Measurements from ENCODE around the gene MXRA7.
"Not testable (repeated sequence)": the region's sequence is repeated elsewhere in the genome, so short reads cannot be mapped to it uniquely, and the experiment has no call there.

MXRA7 gene

GRCh38 chr17:76740329-76741118 is 29.8 kb upstream of the MXRA7 start:
- in situ Hi-C loops (cut with HindIII; ENCODE audit: low pct_unique_long_range_greater_than_20kb, low sequenced_read_pairs), result no loop called here
- no peak for TF ChIP-seq JUND (IDR thresholded peaks at IDR 0.05; ENCODE audit: low read depth)
- DNase-seq (ENCODE audit: low read depth in 1 of 2, low spot score in 1 of 2), result no peak

- DNase-seq (ENCODE audit: low read depth in 1 of 2, low spot score in 1 of 2); in situ Hi-C loops (cut with HindIII; ENCODE audit: low pct_unique_long_range_greater_than_20kb, low sequenced_read_pairs): not testable (repeated sequence)
Observed at GRCh38 chr17:76739568-76740115, 28.9 kb upstream of the MXRA7 start.

- in situ Hi-C loops (cut with HindIII; ENCODE audit: low pct_unique_long_range_greater_than_20kb, low sequenced_read_pairs), result no loop called here
- no peak for TF ChIP-seq JUND (IDR thresholded peaks at IDR 0.05; ENCODE audit: low read depth)
- no peak for DNase-seq (ENCODE audit: low read depth in 1 of 2, low spot score in 1 of 2)
Observed at GRCh38 chr17:76738468-76738850, 27.7 kb upstream of the MXRA7 start.

GRCh38 chr17:76737676-76738467 is 27.1 kb upstream of the MXRA7 start, which contains the start of gene MFSD11:
Gene MFSD11, plus strand, starts transcription at chr17:76738119. Its CDS starts 234 bp downstream, at chr17:76738353.
- in situ Hi-C loops (cut with HindIII; ENCODE audit: low pct_unique_long_range_greater_than_20kb, low sequenced_read_pairs), result no loop called here
- TF ChIP-seq JUND (IDR thresholded peaks at IDR 0.05; ENCODE audit: low read depth), result 0 out of 2 replicates have a peak, but pooled peaks have one; percentile 12
- DNase-seq (ENCODE audit: low read depth in 1 of 2, low spot score in 1 of 2), result peak; percentile 94 to 95

- peak; percentile 96 to 100 for DNase-seq (ENCODE audit: low read depth in 1 of 2, low spot score in 1 of 2)
- in situ Hi-C loops (cut with HindIII; ENCODE audit: low pct_unique_long_range_greater_than_20kb, low sequenced_read_pairs), result no loop called here
- 0 out of 2 replicates have a peak, but pooled peaks have one; percentile 14 for TF ChIP-seq JUND (IDR thresholded peaks at IDR 0.05; ENCODE audit: low read depth)
Observed at GRCh38 chr17:76737082-76737675, 26.4 kb upstream of the MXRA7 start, which contains the start of gene SRSF2. Gene SRSF2, minus strand, starts transcription at chr17:76737331. Its CDS starts 171 bp downstream, at chr17:76737160.

- TF ChIP-seq JUND (IDR thresholded peaks at IDR 0.05; ENCODE audit: low read depth), result no peak
- DNase-seq (ENCODE audit: low read depth in 1 of 2, low spot score in 1 of 2), result peak; percentile 45 to 79
- in situ Hi-C loops (cut with HindIII; ENCODE audit: low pct_unique_long_range_greater_than_20kb, low sequenced_read_pairs), result no loop called here
Observed at GRCh38 chr17:76736349-76737081, 25.8 kb upstream of the MXRA7 start.

GRCh38 chr17:76735586-76736348 is 25.0 kb upstream of the MXRA7 start:
- in situ Hi-C loops (cut with HindIII; ENCODE audit: low pct_unique_long_range_greater_than_20kb, low sequenced_read_pairs), result no loop called here
- no peak for DNase-seq (ENCODE audit: low read depth in 1 of 2, low spot score in 1 of 2)
- TF ChIP-seq JUND (IDR thresholded peaks at IDR 0.05; ENCODE audit: low read depth), result no peak

GRCh38 chr17:76735006-76735405 is 24.2 kb upstream of the MXRA7 start:
- TF ChIP-seq JUND (IDR thresholded peaks at IDR 0.05; ENCODE audit: low read depth), result no peak
- DNase-seq (ENCODE audit: low read depth in 1 of 2, low spot score in 1 of 2), result peak in 1 of 2 experiments; percentile 55
- in situ Hi-C loops (cut with HindIII; ENCODE audit: low pct_unique_long_range_greater_than_20kb, low sequenced_read_pairs), result no loop called here

- no peak for TF ChIP-seq JUND (IDR thresholded peaks at IDR 0.05; ENCODE audit: low read depth)
- DNase-seq (ENCODE audit: low read depth in 1 of 2, low spot score in 1 of 2), result no peak
- in situ Hi-C loops (cut with HindIII; ENCODE audit: low pct_unique_long_range_greater_than_20kb, low sequenced_read_pairs), result no loop called here
Observed at GRCh38 chr17:76734080-76734840, 23.5 kb upstream of the MXRA7 start.

GRCh38 chr17:76733618-76733957 is 22.8 kb upstream of the MXRA7 start:
- no peak for TF ChIP-seq JUND (IDR thresholded peaks at IDR 0.05; ENCODE audit: low read depth)
- in situ Hi-C loops (cut with HindIII; ENCODE audit: low pct_unique_long_range_greater_than_20kb, low sequenced_read_pairs), result no loop called here
- DNase-seq (ENCODE audit: low read depth in 1 of 2, low spot score in 1 of 2), result no peak

All from T47D (cell line).